ENCODE results near the gene SMG6. TPM values are rescaled to one million over a fixed set of nuclear protein-coding genes. Genes with fewer than 3 reads are reported as not detected.

The SMG6 gene
- total RNA-seq, 1 donor from 2014 or later: 19.4 TPM

GRCh38 chr17:2123375-2124251, 180.0 kb downstream of the SMG6 start:
- DNase-seq (ENCODE audit: low read depth): no peak
- H3K4me3 ChIP-seq (ENCODE audit: low read depth, low read length): no peak overlapping the region
- TF ChIP-seq CTCF (conservative IDR thresholded peaks at IDR 0.05; ENCODE audit: low read depth, low read length): no peak

- TF ChIP-seq CTCF (conservative IDR thresholded peaks at IDR 0.05; ENCODE audit: low read depth, low read length): no peak
- no peak for DNase-seq (ENCODE audit: low read depth)
- no peak overlapping the region for H3K4me3 ChIP-seq (ENCODE audit: low read depth, low read length)
Observed at GRCh38 chr17:2122641-2123302, 180.8 kb downstream of the SMG6 start.

GRCh38 chr17:2120586-2121335, 182.8 kb downstream of the SMG6 start:
- DNase-seq (ENCODE audit: low read depth): no peak
- TF ChIP-seq CTCF (conservative IDR thresholded peaks at IDR 0.05; ENCODE audit: low read depth, low read length): no peak
- no peak overlapping the region for H3K4me3 ChIP-seq (ENCODE audit: low read depth, low read length)

GRCh38 chr17:2113279-2113622, 190.3 kb downstream of the SMG6 start:
- H3K4me3 ChIP-seq (ENCODE audit: low read depth, low read length): no peak overlapping the region
- no peak for DNase-seq (ENCODE audit: low read depth)
- no peak for TF ChIP-seq CTCF (conservative IDR thresholded peaks at IDR 0.05; ENCODE audit: low read depth, low read length)

GRCh38 chr17:2111691-2112090, 191.9 kb downstream of the SMG6 start:
- no peak for DNase-seq (ENCODE audit: low read depth)
- no peak for TF ChIP-seq CTCF (conservative IDR thresholded peaks at IDR 0.05; ENCODE audit: low read depth, low read length)
- H3K4me3 ChIP-seq (ENCODE audit: low read depth, low read length): no peak overlapping the region

GRCh38 chr17:2110436-2110835, 193.1 kb downstream of the SMG6 start:
- TF ChIP-seq CTCF (conservative IDR thresholded peaks at IDR 0.05; ENCODE audit: low read depth, low read length): no peak
- no peak overlapping the region for H3K4me3 ChIP-seq (ENCODE audit: low read depth, low read length)
- DNase-seq (ENCODE audit: low read depth): no peak
